ENCODE measurements around the gene SLC37A1.

DNA sequence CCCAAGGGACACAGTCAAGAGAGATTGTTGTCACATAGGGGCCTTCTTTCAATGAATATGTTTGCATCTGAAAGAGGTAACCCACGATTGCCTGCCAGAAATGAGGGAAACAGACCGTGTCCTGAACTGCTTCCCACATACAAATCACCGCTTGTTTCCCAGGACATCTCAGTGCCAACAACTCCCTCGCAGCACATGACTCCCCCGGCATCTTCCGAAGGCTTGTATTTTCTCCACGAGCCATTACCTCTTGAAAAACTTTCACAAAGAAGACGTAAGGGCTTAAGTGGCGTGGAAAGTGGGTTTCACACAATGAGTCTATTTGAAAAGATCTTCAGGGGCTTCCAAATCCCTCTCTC lies 108.1 kb downstream of the SLC37A1 start:
- TF ChIP-seq CTCF (IDR thresholded peaks at IDR 0.05) (no peak), POLR2A (IDR thresholded peaks at IDR 0.05) (no peak)

Measured in uterus (tissue), 2 donors.